Activated CD4-positive, alpha-beta T cell treated with anti-CD3 and anti-CD28 coated beads for 4 hours (primary cell): ENCODE results near the gene ZNF691.
"Not testable (repeated sequence)": the region's sequence is repeated elsewhere in the genome, so short reads cannot be mapped to it uniquely, and the experiment has no call there.

Experiments used
- DNase-seq, 2 donors: peaks; one replicate each; pipeline ENCODE4 v3.0.0-alpha.2; 2020

ZNF691 gene

GRCh38 chr1:42846257-42847110, at the start of gene ZNF691:
Gene ZNF691, plus strand, starts transcription at chr1:42846613. Its CDS starts 3,046 bp downstream, at chr1:42849659.
- peak; percentile 88 to 89 for DNase-seq

- DNase-seq, result no peak
Observed at GRCh38 chr1:42797414-42797813, 49.0 kb upstream of the ZNF691 start.

GRCh38 chr1:42797979-42798378, 48.4 kb upstream of the ZNF691 start:
- no peak for DNase-seq

- DNase-seq, result no peak
Observed at GRCh38 chr1:42801832-42802473, 44.5 kb upstream of the ZNF691 start.

GRCh38 chr1:42806171-42806570, 40.2 kb upstream of the ZNF691 start:
- no peak for DNase-seq

GRCh38 chr1:42806593-42806992, 39.8 kb upstream of the ZNF691 start:
- no peak for DNase-seq

- no peak for DNase-seq
Observed at GRCh38 chr1:42807056-42807668, 39.3 kb upstream of the ZNF691 start.

- DNase-seq, result not testable (repeated sequence)
Observed at GRCh38 chr1:42814815-42815214, 31.6 kb upstream of the ZNF691 start.

GRCh38 chr1:42815941-42816584, 30.4 kb upstream of the ZNF691 start:
- peak in 1 of 2 donors; percentile 5 for DNase-seq

GRCh38 chr1:42816585-42817439, 29.6 kb upstream of the ZNF691 start, which contains the start of the genes ERMAP and SVBP:
Gene ERMAP, plus strand, starts transcription at chr1:42817122. Its CDS starts 13,327 bp downstream, at chr1:42830449.
Gene SVBP, minus strand, starts transcription at chr1:42817397. Its CDS starts 853 bp downstream, at chr1:42816544.
- peak; percentile 95 to 96 for DNase-seq

- no peak for DNase-seq
Observed at GRCh38 chr1:42817440-42817767, 29.0 kb upstream of the ZNF691 start.

GRCh38 chr1:42817976-42818375, 28.4 kb upstream of the ZNF691 start:
- DNase-seq, result no peak

- no peak for DNase-seq
Observed at GRCh38 chr1:42820813-42821212, 25.6 kb upstream of the ZNF691 start.

GRCh38 chr1:42821690-42822089, 24.7 kb upstream of the ZNF691 start:
- DNase-seq, result no peak

- no peak for DNase-seq
Observed at GRCh38 chr1:42822800-42823392, 23.5 kb upstream of the ZNF691 start.

- DNase-seq, result no peak
Observed at GRCh38 chr1:42824481-42825035, 21.9 kb upstream of the ZNF691 start.

GRCh38 chr1:42825036-42825851, 21.2 kb upstream of the ZNF691 start:
- DNase-seq, result no peak

GRCh38 chr1:42830631-42831030, 15.8 kb upstream of the ZNF691 start:
- no peak for DNase-seq

- no peak for DNase-seq
Observed at GRCh38 chr1:42831273-42831672, 15.1 kb upstream of the ZNF691 start.

GRCh38 chr1:42832641-42833240, 13.7 kb upstream of the ZNF691 start:
- DNase-seq, result no peak
